ENCODE results near the gene TP53INP2.

GRCh38 chr20:34704177-34705007 is at the start of gene TP53INP2:
- TF ChIP-seq CTCF (IDR thresholded peaks at IDR 0.05; ENCODE audit: extremely low read depth in 1 of 2, insufficient read depth in 1 of 2, low read depth in 1 of 2, low read length in 2 of 2) (no peak), POLR2A (IDR thresholded peaks at IDR 0.05; ENCODE audit: low read depth, low read length) (peak; percentile 81), POLR2AphosphoS5 (IDR thresholded peaks at IDR 0.05; ENCODE audit: insufficient read depth, low read depth, low read length) (peak; percentile 81), GATA2 (IDR thresholded peaks at IDR 0.05; ENCODE audit: insufficient read depth, insufficient read length, low read depth, low read length) (no peak), EZH2 (IDR thresholded peaks at IDR 0.05; ENCODE audit: borderline replicate concordance, low read depth, low read length, severe bottlenecking) (no peak), JUN (IDR thresholded peaks at IDR 0.05; ENCODE audit: borderline replicate concordance, insufficient read depth, insufficient read length, low read depth) (no peak), MYC (IDR thresholded peaks at IDR 0.05; ENCODE audit: low read depth, low read length) (no peak)
- TF ChIP-seq, protein P1, sequence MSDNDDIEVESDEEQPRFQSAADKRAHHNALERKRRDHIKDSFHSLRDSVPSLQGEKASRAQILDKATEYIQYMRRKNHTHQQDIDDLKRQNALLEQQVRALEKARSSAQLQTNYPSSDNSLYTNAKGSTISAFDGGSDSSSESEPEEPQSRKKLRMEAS (IDR thresholded peaks at IDR 0.05; ENCODE audit: insufficient read depth, insufficient read length): no peak
